MM.1S (cell line): ENCODE results near the gene DNAJC24.

Experiments
- CTCF ChIP-seq: fragments of 300-600 bp; sonication (generic); IDR thresholded peaks from 2 replicates; pipeline ENCODE4 v1.5.1; 2016; ENCODE audit warnings: antibody characterized with exemption, low read length, mixed read lengths
- EZH2 ChIP-seq: fragments of 300-600 bp; sonication (generic); optimal IDR thresholded peaks from 2 replicates; pipeline ENCODE3; 2017; ENCODE audit warnings: low read depth, mild to moderate bottlenecking, antibody characterized with exemption, low read length, mixed read lengths
- EZH2phosphoT487 ChIP-seq: fragments of 300-600 bp; sonication (generic); IDR thresholded peaks from 2 replicates; pipeline ENCODE4 v1.6.1; 2018; ENCODE audit warnings: antibody characterized with exemption, low read length

- no peak for TF ChIP-seq CTCF
- no peak for TF ChIP-seq EZH2phosphoT487
- no peak for TF ChIP-seq EZH2
Measured at GRCh38 chr11:31441296-31441695, 71.6 kb downstream of the DNAJC24 start.
